Activated naive CD4-positive, alpha-beta T cell (primary cell): ENCODE data around the gene CCDC141.
"Not testable (repeated sequence)": the region's sequence is repeated elsewhere in the genome, so short reads cannot be mapped to it uniquely, and the experiment has no call there.

Experiments
- DNase-seq, 4 experiments: peaks; one replicate each; lab custom pipeline; 2025; lab: John Stamatoyannopoulos, UW

Gene CCDC141, protein sequence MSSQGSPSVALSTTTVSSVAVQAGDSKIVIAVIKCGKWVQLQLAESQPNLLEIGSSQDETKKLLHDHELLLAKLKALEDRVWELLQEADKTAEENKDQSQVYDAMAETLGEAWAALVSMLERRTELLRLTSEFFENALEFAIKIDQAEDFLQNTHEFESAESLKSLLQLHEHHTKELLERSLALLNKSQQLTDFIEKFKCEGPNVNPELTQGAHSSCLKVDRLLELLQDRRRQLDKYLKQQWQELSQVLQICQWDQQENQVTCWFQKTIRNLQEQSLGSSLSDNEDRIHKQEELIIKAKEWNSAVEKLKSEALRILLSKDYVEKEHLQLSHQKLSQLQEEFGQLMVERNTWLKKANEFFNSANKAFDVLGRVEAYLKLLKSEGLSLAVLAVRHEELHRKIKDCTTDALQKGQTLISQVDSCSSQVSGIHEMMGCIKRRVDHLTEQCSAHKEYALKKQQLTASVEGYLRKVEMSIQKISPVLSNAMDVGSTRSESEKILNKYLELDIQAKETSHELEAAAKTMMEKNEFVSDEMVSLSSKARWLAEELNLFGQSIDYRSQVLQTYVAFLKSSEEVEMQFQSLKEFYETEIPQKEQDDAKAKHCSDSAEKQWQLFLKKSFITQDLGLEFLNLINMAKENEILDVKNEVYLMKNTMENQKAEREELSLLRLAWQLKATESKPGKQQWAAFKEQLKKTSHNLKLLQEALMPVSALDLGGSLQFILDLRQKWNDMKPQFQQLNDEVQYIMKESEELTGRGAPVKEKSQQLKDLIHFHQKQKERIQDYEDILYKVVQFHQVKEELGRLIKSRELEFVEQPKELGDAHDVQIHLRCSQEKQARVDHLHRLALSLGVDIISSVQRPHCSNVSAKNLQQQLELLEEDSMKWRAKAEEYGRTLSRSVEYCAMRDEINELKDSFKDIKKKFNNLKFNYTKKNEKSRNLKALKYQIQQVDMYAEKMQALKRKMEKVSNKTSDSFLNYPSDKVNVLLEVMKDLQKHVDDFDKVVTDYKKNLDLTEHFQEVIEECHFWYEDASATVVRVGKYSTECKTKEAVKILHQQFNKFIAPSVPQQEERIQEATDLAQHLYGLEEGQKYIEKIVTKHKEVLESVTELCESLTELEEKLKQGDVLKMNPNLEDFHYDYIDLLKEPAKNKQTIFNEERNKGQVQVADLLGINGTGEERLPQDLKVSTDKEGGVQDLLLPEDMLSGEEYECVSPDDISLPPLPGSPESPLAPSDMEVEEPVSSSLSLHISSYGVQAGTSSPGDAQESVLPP (N-terminal part only)

DNA sequence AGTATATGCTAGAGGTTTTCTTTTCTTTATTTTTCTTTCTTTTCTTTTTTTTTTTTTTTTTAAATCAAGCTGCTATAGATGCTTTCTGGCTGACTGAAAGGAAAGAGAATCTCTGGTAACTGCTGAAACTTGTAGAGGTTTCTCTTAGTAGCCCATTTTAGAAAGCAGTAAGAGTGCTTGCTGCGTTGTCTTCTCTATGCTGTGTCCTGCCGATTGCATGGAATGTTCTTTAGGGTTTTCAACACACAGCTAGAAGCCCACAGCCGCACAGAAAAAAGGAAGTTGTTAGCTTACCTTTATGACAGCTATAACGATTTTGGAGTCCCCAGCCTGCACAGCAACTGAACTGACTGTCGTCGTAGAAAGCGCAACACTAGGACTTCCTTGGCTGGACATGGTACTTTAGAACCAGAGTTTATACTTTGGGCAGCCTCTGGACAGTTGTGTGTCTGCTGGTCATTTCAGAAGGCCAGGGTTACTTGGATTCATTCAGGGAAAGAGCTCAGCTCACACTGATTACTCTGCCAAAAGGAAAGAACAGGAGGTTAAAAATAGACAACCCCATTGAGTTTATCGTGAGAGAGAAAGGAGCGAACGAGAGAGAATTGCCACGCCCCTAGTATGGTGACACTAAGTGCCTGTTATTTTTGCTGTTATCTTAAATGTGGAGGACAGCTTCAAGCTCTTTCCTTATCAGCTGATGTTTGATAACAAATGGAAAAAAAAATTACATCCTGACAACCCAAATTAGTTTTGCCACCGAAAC, at the start of gene CCDC141:
Gene CCDC141, minus strand, starts transcription at position 592 of the 766 bp plus-strand sequence. Its CDS starts 196 bp downstream, at position 396.
- peak in 1 of 4 experiments; percentile 21 for DNase-seq

- no peak for DNase-seq
Observed at GRCh38 chr2:179098080-179098689, 48.2 kb upstream of the CCDC141 start.

GRCh38 chr2:179097131-179097530, 47.2 kb upstream of the CCDC141 start:
- no peak for DNase-seq

DNA sequence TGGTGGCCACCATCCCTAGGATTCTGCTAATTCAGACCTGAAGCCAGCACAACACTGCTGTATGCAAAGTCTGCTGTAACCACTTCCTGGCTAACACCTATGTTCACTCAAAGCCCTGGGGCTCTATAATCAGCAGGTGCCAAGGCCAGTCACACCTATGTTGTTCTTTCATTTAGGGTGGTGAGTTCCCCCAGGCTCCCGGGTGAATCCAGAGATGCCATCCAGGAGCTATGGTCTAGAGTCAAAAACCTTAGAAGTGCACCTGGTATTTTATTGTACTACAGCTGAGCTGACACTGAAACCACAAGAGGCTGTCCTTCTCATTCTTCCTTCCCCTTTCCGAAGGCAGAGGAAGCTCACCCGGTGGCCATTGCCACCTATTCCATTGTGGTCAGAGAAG, 46.2 kb upstream of the CCDC141 start:
- DNase-seq, result no peak

GRCh38 chr2:179092912-179093311, 43.0 kb upstream of the CCDC141 start:
- not testable (repeated sequence) for DNase-seq

DNA sequence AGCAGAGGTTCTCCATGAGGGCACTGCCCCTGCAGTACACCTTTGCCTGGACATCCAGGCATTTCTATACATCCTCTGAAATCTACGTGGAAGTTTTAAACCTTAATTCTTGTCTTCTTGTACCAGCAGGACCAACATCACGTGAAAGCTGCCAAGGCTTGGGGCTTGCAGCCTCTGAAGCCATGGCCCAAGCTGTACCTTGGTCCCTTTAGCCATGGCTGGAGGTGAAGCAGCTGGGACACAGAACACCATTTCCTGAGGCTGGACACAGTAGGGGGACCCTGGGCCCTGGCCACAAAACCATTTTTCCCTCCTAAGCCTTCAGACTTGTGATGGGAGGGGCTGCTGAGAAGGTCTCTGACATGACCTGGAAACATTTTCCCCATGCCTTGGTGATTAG, 32.8 kb upstream of the CCDC141 start:
- no peak for DNase-seq

- no peak for DNase-seq
Observed at GRCh38 chr2:179081954-179082353, 32.0 kb upstream of the CCDC141 start.

- DNase-seq, result no peak
Observed at GRCh38 chr2:179072527-179072926, 22.6 kb upstream of the CCDC141 start.

- no peak for DNase-seq
Observed at GRCh38 chr2:179071810-179072355, 21.9 kb upstream of the CCDC141 start.

DNA sequence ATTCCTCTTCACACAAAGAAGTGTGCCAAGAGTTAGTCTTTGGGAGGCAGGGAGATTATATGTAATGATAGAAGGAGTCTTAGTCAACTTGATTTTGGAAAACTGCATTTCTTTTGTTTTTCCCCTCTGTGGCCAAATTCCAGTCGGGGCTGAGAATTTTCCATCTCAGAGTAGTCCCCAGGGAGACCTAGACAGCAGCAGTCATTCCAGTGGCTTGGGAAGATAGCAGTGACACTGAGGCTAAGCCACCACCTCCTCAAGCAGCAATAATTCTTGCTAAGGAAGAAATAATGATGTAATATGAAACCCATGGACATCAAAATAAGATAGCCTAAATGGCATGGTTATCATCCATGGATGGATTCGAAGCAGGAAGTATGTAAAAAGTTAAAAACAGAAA, 21.0 kb upstream of the CCDC141 start:
- no peak for DNase-seq

GRCh38 chr2:179069685-179070084, 19.7 kb upstream of the CCDC141 start:
- no peak for DNase-seq

GRCh38 chr2:179068991-179069643, 19.2 kb upstream of the CCDC141 start:
- no peak for DNase-seq

GRCh38 chr2:179059026-179059700, 9.2 kb upstream of the CCDC141 start:
- no peak for DNase-seq

DNA sequence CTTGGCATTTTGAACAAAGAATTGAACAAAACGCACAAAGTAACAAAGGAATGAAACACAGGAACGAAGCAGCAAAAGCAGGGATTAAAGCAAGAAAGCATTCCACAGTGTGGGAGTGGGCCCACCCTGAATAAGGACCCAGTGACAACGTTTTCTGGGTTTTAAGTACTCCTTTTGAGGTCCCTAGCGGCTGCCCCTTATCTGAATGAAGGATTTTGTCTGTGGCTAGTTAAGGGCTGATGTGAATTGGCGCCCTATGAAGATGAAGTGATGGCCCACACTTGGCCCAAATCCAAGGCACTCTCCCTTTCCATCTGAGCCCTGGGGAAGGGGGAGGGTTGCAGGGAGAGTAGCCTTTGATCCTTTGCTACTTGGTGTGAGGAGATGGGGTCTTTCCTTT, 7.8 kb upstream of the CCDC141 start:
- no peak for DNase-seq

GRCh38 chr2:179053568-179053967, 3.6 kb upstream of the CCDC141 start:
- not testable (repeated sequence) for DNase-seq

- no peak for DNase-seq
Observed at GRCh38 chr2:179051250-179051649, 1.3 kb upstream of the CCDC141 start.

- DNase-seq, result no peak
Observed at GRCh38 chr2:179050755-179051154, 818 bp upstream of the CCDC141 start.

- no peak for DNase-seq
Observed at GRCh38 chr2:179049203-179049545, 763 bp downstream of the CCDC141 start.

DNA sequence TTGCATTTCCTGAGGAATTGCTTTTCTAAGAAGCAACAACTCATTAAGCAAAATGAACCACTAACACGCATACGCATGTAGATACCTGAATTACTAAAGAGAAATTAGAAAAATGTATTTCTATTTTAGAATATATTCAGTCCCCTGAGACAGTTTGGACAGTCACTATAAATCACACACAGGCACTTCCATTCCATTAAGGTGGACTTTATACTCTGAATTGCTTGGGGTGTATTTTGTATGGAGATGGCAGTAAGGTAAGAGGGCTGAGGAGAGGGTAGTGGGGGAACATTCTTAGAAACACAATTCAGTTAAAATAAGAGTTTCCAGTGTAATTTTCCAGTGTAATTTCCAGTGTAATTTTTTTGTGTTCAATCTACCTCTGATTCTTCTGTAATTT, 1.8 kb downstream of the CCDC141 start:
- DNase-seq, result no peak

- not testable (repeated sequence) for DNase-seq
Observed at GRCh38 chr2:179045602-179046001, 4.3 kb downstream of the CCDC141 start.
